GM12878 (cell line): ENCODE results near the gene ISY1. TPM values are rescaled to one million over a fixed set of nuclear protein-coding genes. Genes with fewer than 3 reads are reported as not detected.

Experiments
- ATAC-seq: fragments of 200-7000 bp; cut with Tn5 transposase; 3 replicates; pipeline ENCODE4 v1.9.1; 2020; ENCODE audit warnings: mild to moderate bottlenecking, moderate library complexity
- BruUV-seq: library from RNA; stranded (reverse); fragments of 400-500 nt; replicated peaks from 2 replicates; lab custom pipeline; 2021; lab: Mats Ljungman, UMichigan
- CTCF ChIA-PET: fragments of 300-600 bp; sonication (Branson Sonifier 250); formaldehyde crosslinking; extraction: SDS; loops from one replicate; lab custom pipeline; 2021; ENCODE audit warnings: inconsistent platforms; lab: Yijun Ruan, JAX
- POLR2A ChIA-PET: fragments of 350-600 bp; formaldehyde crosslinking; extraction: SDS; loops from one replicate; lab custom pipeline; 2021; ENCODE audit warnings: inconsistent platforms; lab: Charles Lee
- RAD21 ChIA-PET: fragments of 300-600 bp; sonication (Branson Sonifier 250); formaldehyde crosslinking; loops from one replicate; lab custom pipeline; 2023; ENCODE audit warnings: antibody characterized with exemption; ENCODE audit not compliant: unreplicated experiment; lab: Charles Lee
- SMC1A ChIA-PET: fragments of 300-600 bp; sonication (Branson Sonifier 250); formaldehyde crosslinking; loops from one replicate; lab custom pipeline; 2023; ENCODE audit not compliant: unreplicated experiment, uncharacterized antibody; lab: Charles Lee
- DNase-seq: peaks from one replicate; pipeline ENCODE4 v3.0.0-alpha.2; 2011; ENCODE audit warnings: low read depth, low spot score
- FAIRE-seq: peaks from 3 replicates; lab custom pipeline; 2011; peaks lifted over from hg19 to GRCh38; lab: Jason Lieb, UNC
- H2AFZ ChIP-seq: 2 replicates; pipeline ENCODE4 v1.6.0; 2011; ENCODE audit warnings: low read depth, low read length, control low read depth; ENCODE audit not compliant: control insufficient read depth
- H3K27ac ChIP-seq: 2 replicates; pipeline ENCODE4 v1.5.1; 2011; ENCODE audit warnings: control low read depth; ENCODE audit not compliant: control insufficient read depth, insufficient read depth
- H3K27me3 ChIP-seq, 2 experiments: replicated peaks in 1 of 2; 2 replicates each; pipeline versions ENCODE4 v1.6.0 to v1.6.1; 2011; ENCODE audit warnings: low read length in 1 of 2; ENCODE audit not compliant: control insufficient read depth in 2 of 2, insufficient read depth in 2 of 2
- H3K36me3 ChIP-seq, 2 experiments: 2 replicates each; pipeline ENCODE4 v1.5.1; 2011; ENCODE audit warnings: low read length in 1 of 2; ENCODE audit not compliant: control insufficient read depth in 2 of 2, insufficient read depth in 2 of 2
- H3K4me1 ChIP-seq: 2 replicates; pipeline ENCODE4 v1.6.1; 2011; ENCODE audit warnings: mild to moderate bottlenecking, low read length, moderate library complexity, mixed read lengths; ENCODE audit not compliant: control insufficient read depth, insufficient read depth
- H3K4me2 ChIP-seq: 2 replicates; pipeline ENCODE4 v1.6.0; 2011; ENCODE audit warnings: control low read depth; ENCODE audit not compliant: control insufficient read depth, insufficient read depth
- H3K4me3 ChIP-seq: fragments of 200-600 bp; sonication (generic); 2 replicates; pipeline ENCODE4 v1.5.1; 2016
- H3K79me2 ChIP-seq: 2 replicates; pipeline ENCODE4 v1.6.0; 2011; ENCODE audit warnings: low read length; ENCODE audit not compliant: control insufficient read depth, insufficient read depth
- H3K9ac ChIP-seq: 2 replicates; pipeline ENCODE4 v1.8.0; 2011; ENCODE audit warnings: low read length, control low read depth, mixed read lengths; ENCODE audit not compliant: control insufficient read depth, insufficient read depth
- H3K9me3 ChIP-seq: replicated peaks from 3 replicates; pipeline ENCODE4 v1.5.1; 2011; ENCODE audit warnings: mild to moderate bottlenecking, low read length; ENCODE audit not compliant: control insufficient read depth, insufficient read depth
- H4K20me1 ChIP-seq: 2 replicates; pipeline ENCODE4 v1.6.0; 2011; ENCODE audit not compliant: control insufficient read depth, insufficient read depth
- BCL11A ChIP-seq: IDR thresholded peaks from 2 replicates; pipeline ENCODE4 v1.6.1; 2011; ENCODE audit warnings: low read depth, low read length
- CHD2 ChIP-seq: IDR thresholded peaks from 2 replicates; pipeline ENCODE4 v1.6.1; 2011; ENCODE audit warnings: low read depth, low read length, improper control_type of control experiment, borderline replicate concordance
- EED ChIP-seq: sonication (generic); IDR thresholded peaks from 2 replicates; pipeline ENCODE4 v1.6.1; 2016; ENCODE audit warnings: antibody characterized with exemption, low read depth
- IRF4 ChIP-seq: IDR thresholded peaks from 2 replicates; pipeline ENCODE4 v1.6.1; 2011; ENCODE audit warnings: low read depth, low read length
- JUNB ChIP-seq: IDR thresholded peaks from 2 replicates; pipeline ENCODE4 v1.6.1; 2016; ENCODE audit warnings: antibody characterized with exemption, mild to moderate bottlenecking
- NFYB ChIP-seq: IDR thresholded peaks from 2 replicates; pipeline ENCODE4 v1.6.1; 2011; ENCODE audit warnings: low read depth, mild to moderate bottlenecking, low read length, improper control_type of control experiment, moderate library complexity; ENCODE audit not compliant: insufficient read depth
- NRF1 ChIP-seq: conservative IDR thresholded peaks from 2 replicates; pipeline ENCODE4 v1.6.1; 2011; ENCODE audit warnings: mild to moderate bottlenecking, low read depth, low read length, improper control_type of control experiment
- POU2F2 ChIP-seq: IDR thresholded peaks from 3 replicates; pipeline ENCODE4 v1.6.1; 2011; ENCODE audit warnings: low read depth, mild to moderate bottlenecking, low read length, borderline replicate concordance
- RELB ChIP-seq: fragments of 450-650 bp; IDR thresholded peaks from 2 replicates; pipeline ENCODE4 v1.6.1; 2017; ENCODE audit warnings: low read depth, mild to moderate bottlenecking, moderate library complexity
- SIX5 ChIP-seq: IDR thresholded peaks from 2 replicates; pipeline ENCODE4 v1.6.1; 2011; ENCODE audit warnings: mild to moderate bottlenecking, low read depth, low read length, moderate library complexity; ENCODE audit not compliant: severe bottlenecking
- SMAD1 ChIP-seq: fragments of 450-650 bp; IDR thresholded peaks from 2 replicates; pipeline ENCODE4 v1.6.1; 2018; ENCODE audit warnings: mild to moderate bottlenecking, low read depth; ENCODE audit not compliant: partially characterized antibody
- WRNIP1 ChIP-seq: IDR thresholded peaks from 2 replicates; pipeline ENCODE4 v1.6.1; 2011; ENCODE audit warnings: low read depth, low read length, improper control_type of control experiment, borderline replicate concordance
- ZBTB4 ChIP-seq: fragments of 450-650 bp; formaldehyde crosslinking; IDR thresholded peaks from 2 replicates; pipeline ENCODE4 v1.4.0; 2022; ENCODE audit warnings: mild to moderate bottlenecking, moderate library complexity
- WGBS: methylation state at CpG from one replicate; pipeline ENCODE4 v1.1.6; 2016; ENCODE audit warnings: low lambda C conversion rate; ENCODE audit not compliant: insufficient replicate concordance, insufficient coverage; ENCODE audit errors: missing lambda C conversion rate; 5-methylcytosine and 5-hydroxymethylcytosine counted together
- in situ Hi-C: fragments of 300-500 bp; cut with MboI; formaldehyde crosslinking; loops from 9 replicates; pipeline ENCODE4 v1.14.3; 2018; ENCODE audit warnings: mixed read lengths
- intact Hi-C: fragments of 100-400 bp; cut with micrococcal nuclease; formaldehyde crosslinking; loops from one replicate; pipeline ENCODE4 v1.14.2; 2022; ENCODE audit not compliant: unreplicated experiment
- polyA plus RNA-seq, 11 experiments: library from polyadenylated mRNA; depleted of rRNA in 4 of 11; unstranded in 6 of 11; stranded (reverse) in 5 of 11; fragments of >200 nt; fragmentation: Nextera tagmentation in 4 of 11; fragmentation: Illumina TruSeq in 1 of 11; extraction: Ambion mirVana in 4 of 11; extraction: Trizol in 1 of 11; gene quantifications; 1 replicate in 1 of 11; 2 replicates in 10 of 11; pipeline versions ENCODE4 v1.2.1 to v1.2.3, GENCODE V29; 2011 to 2016; ENCODE audit warnings: inconsistent platforms in 2 of 11, missing spikeins in 2 of 11, low read depth in 1 of 11
- total RNA-seq, 4 experiments: library from RNA; depleted of rRNA in 3 of 4; stranded (reverse); fragments of >200 nt in 3 of 4; fragmentation: Illumina TruSeq in 1 of 4; extraction: Trizol in 1 of 4; gene quantifications; 2 replicates each; pipeline versions ENCODE4 v1.2.1 to v1.2.3, GENCODE V29; 2013 to 2021
- TF ChIP-seq, protein P1 (sequence below): fragments of 450-650 bp; formaldehyde crosslinking; IDR thresholded peaks from 2 replicates; pipeline ENCODE4 v1.4.0; 2020; ENCODE audit warnings: mild to moderate bottlenecking, moderate library complexity

ISY1 gene
- total and polyA plus RNA-seq, 10 of the 15 experiments (the other 5 are each of a cell fraction or from before 2014, with no cell fraction given), result 28.3 to 72.2 (median 44.7) TPM

DNA sequence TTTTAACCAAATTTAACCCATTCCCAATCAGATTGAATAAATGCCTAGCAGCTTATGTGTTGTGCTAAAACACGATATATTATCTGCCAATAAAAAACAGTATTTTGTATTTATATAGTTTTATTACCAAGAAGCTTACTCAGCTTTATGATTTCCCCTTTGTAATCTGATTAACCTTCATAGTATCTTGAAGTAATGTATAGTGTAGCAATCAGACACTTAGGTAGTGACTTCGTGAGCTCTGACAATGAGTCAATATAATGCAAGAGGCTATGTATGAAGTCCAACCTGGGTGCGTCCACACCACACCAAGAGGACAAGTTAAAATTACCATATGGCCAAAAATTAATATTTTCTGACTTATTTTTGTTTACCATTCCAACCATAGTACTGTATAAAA, 24.9 kb upstream of the ISY1 start:
- ChIA-PET CTCF (interaction anchor here (0.7 to 3.3 kb wide), 6 partner anchors 24 to 505 kb away, joined by 3 to 17 read pairs (median 6); partner anchors contain the start of gene RAB43), SMC1A (interaction anchor here (0.6 to 1.6 kb wide), 8 partner anchors 10 to 297 kb away, joined by 3 to 4 read pairs (median 3); no protein-coding TSS in a partner anchor), POLR2A (interaction anchor here (0.6 to 1.3 kb wide), 5 partner anchors 10 to 131 kb away, joined by 3 to 6 read pairs (median 3); a partner anchor contains a TSS), RAD21 (interaction anchor here (0.6 to 0.7 kb wide), 2 partner anchors 131 to 215 kb away, joined by 3 to 4 read pairs; no protein-coding TSS in a partner anchor)
- no peak overlapping the region for H3K9ac ChIP-seq
- in situ Hi-C loops (no loop called here), intact Hi-C loops (loop anchor here (10.0 kb wide), 1 partner anchor 531 kb away; the partner anchor contains the start of gene RPN1)
- no peaks in the 10 kb centered on the region; the same call in 1 of the 2 replicates for H3K4me1 ChIP-seq
- no peak for DNase-seq
- H3K27me3 ChIP-seq, result no peaks in the 10 kb centered on the region
- H2AFZ ChIP-seq, result no peak overlapping the region
- H3K4me2 ChIP-seq, result peak overlapping the region; percentile 21
- H3K27ac ChIP-seq, result peak overlapping the region; percentile 15; the same call in 1 of the 2 replicates
- H4K20me1 ChIP-seq, result no peaks in the 10 kb centered on the region
- H3K4me3 ChIP-seq, result no peak overlapping the region
- H3K9me3 ChIP-seq, result no peaks in the 10 kb centered on the region; the same call in 2 of the 3 replicates
- no TSS peak for BruUV-seq
- 97% methylated on average over 3 of the region's 3 CpGs for WGBS
- peaks cover 49% of the 10 kb centered on the region for H3K79me2 ChIP-seq
- no peak for FAIRE-seq
- peaks cover 0 to under 1% of the 10 kb centered on the region in 2 experiments; a peak in 1 of 4 replicates for H3K36me3 ChIP-seq
- ATAC-seq, result no peak
- TF ChIP-seq, protein P1, sequence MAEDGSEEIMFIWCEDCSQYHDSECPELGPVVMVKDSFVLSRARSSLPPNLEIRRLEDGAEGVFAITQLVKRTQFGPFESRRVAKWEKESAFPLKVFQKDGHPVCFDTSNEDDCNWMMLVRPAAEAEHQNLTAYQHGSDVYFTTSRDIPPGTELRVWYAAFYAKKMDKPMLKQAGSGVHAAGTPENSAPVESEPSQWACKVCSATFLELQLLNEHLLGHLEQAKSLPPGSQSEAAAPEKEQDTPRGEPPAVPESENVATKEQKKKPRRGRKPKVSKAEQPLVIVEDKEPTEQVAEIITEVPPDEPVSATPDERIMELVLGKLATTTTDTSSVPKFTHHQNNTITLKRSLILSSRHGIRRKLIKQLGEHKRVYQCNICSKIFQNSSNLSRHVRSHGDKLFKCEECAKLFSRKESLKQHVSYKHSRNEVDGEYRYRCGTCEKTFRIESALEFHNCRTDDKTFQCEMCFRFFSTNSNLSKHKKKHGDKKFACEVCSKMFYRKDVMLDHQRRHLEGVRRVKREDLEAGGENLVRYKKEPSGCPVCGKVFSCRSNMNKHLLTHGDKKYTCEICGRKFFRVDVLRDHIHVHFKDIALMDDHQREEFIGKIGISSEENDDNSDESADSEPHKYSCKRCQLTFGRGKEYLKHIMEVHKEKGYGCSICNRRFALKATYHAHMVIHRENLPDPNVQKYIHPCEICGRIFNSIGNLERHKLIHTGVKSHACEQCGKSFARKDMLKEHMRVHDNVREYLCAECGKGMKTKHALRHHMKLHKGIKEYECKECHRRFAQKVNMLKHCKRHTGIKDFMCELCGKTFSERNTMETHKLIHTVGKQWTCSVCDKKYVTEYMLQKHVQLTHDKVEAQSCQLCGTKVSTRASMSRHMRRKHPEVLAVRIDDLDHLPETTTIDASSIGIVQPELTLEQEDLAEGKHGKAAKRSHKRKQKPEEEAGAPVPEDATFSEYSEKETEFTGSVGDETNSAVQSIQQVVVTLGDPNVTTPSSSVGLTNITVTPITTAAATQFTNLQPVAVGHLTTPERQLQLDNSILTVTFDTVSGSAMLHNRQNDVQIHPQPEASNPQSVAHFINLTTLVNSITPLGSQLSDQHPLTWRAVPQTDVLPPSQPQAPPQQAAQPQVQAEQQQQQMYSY (CRISPR knock-in tag), result no peak
- TF ChIP-seq RELB (no peak), SMAD1 (no peak), WRNIP1 (no peak), JUNB (no peak), CHD2 (no peak), BCL11A (no peak), POU2F2 (no peak), IRF4 (no peak), ZBTB4 (CRISPR knock-in tag) (no peak), NFYB (no peak), NRF1 (no peak), SIX5 (no peak), EED (no peak)
